ENCODE measurements around the gene MATK. TPM values are rescaled to one million over a fixed set of nuclear protein-coding genes. Genes with fewer than 3 reads are reported as not detected.

MATK gene
- total RNA-seq, 1 donor, result not detected

DNA sequence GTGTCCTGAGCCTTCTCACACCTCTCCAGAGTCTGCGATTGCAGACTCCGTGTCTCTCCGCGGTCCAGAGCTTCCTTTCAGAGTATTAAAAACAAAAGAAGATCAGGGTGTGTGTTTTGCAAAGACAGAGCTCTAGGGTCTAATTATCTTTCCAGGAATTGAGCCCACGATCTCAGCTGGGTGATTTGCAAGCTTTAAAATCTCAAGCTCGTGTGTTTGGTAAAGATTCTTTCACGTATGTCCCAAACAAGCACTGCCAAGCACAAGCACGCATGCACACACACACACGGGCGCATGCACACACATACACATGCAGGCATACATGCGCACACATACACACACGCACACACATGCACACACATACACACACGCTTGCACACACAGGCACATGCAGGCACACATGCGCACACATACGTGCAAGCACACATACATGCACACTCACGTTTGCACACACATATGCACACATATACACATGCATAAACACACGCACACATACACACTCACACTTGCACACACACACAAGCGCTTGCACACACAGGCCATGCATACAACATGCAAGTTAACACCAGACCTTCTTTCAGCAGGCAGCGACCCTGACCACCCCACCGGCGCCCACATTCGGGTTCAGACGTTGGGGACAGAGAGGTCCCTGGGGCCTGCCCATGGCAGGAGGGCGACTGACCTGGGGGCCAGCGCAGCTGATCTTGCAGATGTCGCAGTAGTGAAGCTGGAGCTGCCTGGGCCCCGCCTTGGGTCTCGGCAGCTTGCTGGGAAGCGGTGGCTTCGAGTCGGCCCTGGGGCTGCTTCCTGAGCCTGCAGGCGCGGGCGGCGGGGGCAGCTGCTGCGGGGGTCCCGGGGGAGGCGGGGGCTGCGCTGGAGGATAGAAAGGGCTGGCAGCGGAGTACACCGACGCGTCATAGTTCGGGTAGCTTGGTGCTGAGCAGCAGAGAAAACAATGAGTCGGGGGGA, 44.7 kb upstream of the MATK start:
- H3K4me3 ChIP-seq (ENCODE audit: low read depth, low read length), result no peak overlapping the region
- TF ChIP-seq, protein P1, sequence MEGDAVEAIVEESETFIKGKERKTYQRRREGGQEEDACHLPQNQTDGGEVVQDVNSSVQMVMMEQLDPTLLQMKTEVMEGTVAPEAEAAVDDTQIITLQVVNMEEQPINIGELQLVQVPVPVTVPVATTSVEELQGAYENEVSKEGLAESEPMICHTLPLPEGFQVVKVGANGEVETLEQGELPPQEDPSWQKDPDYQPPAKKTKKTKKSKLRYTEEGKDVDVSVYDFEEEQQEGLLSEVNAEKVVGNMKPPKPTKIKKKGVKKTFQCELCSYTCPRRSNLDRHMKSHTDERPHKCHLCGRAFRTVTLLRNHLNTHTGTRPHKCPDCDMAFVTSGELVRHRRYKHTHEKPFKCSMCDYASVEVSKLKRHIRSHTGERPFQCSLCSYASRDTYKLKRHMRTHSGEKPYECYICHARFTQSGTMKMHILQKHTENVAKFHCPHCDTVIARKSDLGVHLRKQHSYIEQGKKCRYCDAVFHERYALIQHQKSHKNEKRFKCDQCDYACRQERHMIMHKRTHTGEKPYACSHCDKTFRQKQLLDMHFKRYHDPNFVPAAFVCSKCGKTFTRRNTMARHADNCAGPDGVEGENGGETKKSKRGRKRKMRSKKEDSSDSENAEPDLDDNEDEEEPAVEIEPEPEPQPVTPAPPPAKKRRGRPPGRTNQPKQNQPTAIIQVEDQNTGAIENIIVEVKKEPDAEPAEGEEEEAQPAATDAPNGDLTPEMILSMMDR (IDR thresholded peaks at IDR 0.05; ENCODE audit: insufficient read depth, low read depth, low read length), result no peak
- DNase-seq (ENCODE audit: low read depth), result no peak

GRCh38 chr19:3827306-3827705, 41.1 kb upstream of the MATK start:
- H3K4me3 ChIP-seq (ENCODE audit: low read depth, low read length), result no peak overlapping the region
- TF ChIP-seq, protein P1 (IDR thresholded peaks at IDR 0.05; ENCODE audit: insufficient read depth, low read depth, low read length), result no peak
- DNase-seq (ENCODE audit: low read depth), result no peak

GRCh38 chr19:3826163-3826562, 40.0 kb upstream of the MATK start:
- DNase-seq (ENCODE audit: low read depth), result no peak

GRCh38 chr19:3825286-3825956, 39.2 kb upstream of the MATK start:
- TF ChIP-seq, protein P1 (IDR thresholded peaks at IDR 0.05; ENCODE audit: insufficient read depth, low read depth, low read length), result no peak
- DNase-seq (ENCODE audit: low read depth), result no peak
- no peak overlapping the region for H3K4me3 ChIP-seq (ENCODE audit: low read depth, low read length)

More at GRCh38 chr19:3826163-3826562, 40.0 kb upstream of the MATK start:
- no peak overlapping the region for H3K4me3 ChIP-seq (ENCODE audit: low read depth, low read length)
- TF ChIP-seq, protein P1 (IDR thresholded peaks at IDR 0.05; ENCODE audit: insufficient read depth, low read depth, low read length), result no peak

DNA sequence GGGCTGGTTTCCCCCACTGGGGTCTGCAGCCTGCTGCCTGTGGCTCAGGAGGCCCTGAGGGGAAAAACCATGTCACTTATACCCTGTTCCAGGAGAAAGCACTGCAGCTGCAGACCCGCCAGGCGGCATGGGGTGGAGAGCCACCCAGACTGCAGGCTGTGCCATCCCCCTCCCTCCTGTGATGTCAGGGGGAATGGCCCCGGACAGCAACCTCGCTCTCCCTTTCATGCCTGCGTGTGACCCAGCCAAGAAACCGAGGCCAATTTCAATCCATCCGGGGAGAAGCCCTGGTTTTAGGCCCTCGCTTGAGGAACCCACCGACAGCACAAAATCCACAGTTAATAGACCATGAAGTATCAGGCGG, 37.2 kb upstream of the MATK start:
- H3K4me3 ChIP-seq (ENCODE audit: low read depth, low read length), result no peak overlapping the region
- TF ChIP-seq, protein P1 (IDR thresholded peaks at IDR 0.05; ENCODE audit: insufficient read depth, low read depth, low read length), result no peak
- DNase-seq (ENCODE audit: low read depth), result no peak

GRCh38 chr19:3822683-3823349, 36.6 kb upstream of the MATK start:
- H3K4me3 ChIP-seq (ENCODE audit: low read depth, low read length), result no peak overlapping the region
- TF ChIP-seq, protein P1 (IDR thresholded peaks at IDR 0.05; ENCODE audit: insufficient read depth, low read depth, low read length), result no peak
- no peak for DNase-seq (ENCODE audit: low read depth)

All from fibroblast of villous mesenchyme (primary cell).